Right forelimb (tissue), 1 donor: ENCODE results near the gene SEPTIN12.
"Not testable (repeated sequence)": the region's sequence is repeated elsewhere in the genome, so short reads cannot be mapped to it uniquely, and the experiment has no call there.

ENCODE experiments used
- DNase-seq: peaks from one replicate; pipeline ENCODE4 v3.0.0-alpha.2; 2018

The SEPTIN12 gene

GRCh38 chr16:4750896-4751295, 37.2 kb downstream of the SEPTIN12 start:
- DNase-seq = no peak

GRCh38 chr16:4749700-4750257, 38.4 kb downstream of the SEPTIN12 start:
- no peak for DNase-seq

GRCh38 chr16:4748682-4749411, 39.3 kb downstream of the SEPTIN12 start:
- DNase-seq = no peak

GRCh38 chr16:4747906-4748681, 40.1 kb downstream of the SEPTIN12 start:
- no peak for DNase-seq

- no peak for DNase-seq
Observed at GRCh38 chr16:4746991-4747574, 41.1 kb downstream of the SEPTIN12 start.

GRCh38 chr16:4746215-4746614, 41.9 kb downstream of the SEPTIN12 start:
- no peak for DNase-seq

- DNase-seq = no peak
Observed at GRCh38 chr16:4745274-4745569, 42.9 kb downstream of the SEPTIN12 start.

- no peak for DNase-seq
Observed at GRCh38 chr16:4744555-4745273, 43.4 kb downstream of the SEPTIN12 start.

GRCh38 chr16:4743226-4743878, 44.8 kb downstream of the SEPTIN12 start:
- DNase-seq = no peak

GRCh38 chr16:4738370-4738769, 49.8 kb downstream of the SEPTIN12 start:
- not testable (repeated sequence) for DNase-seq

- DNase-seq = no peak
Observed at GRCh38 chr16:4737545-4737944, 50.6 kb downstream of the SEPTIN12 start.

- DNase-seq = no peak
Observed at GRCh38 chr16:4736546-4736945, 51.6 kb downstream of the SEPTIN12 start.

- DNase-seq = peak; percentile 94
Observed at GRCh38 chr16:4734730-4735535, 53.2 kb downstream of the SEPTIN12 start.

GRCh38 chr16:4734063-4734729, 53.9 kb downstream of the SEPTIN12 start, which contains the start of the genes ANKS3 and DNAAF8:
Gene ANKS3, minus strand, starts transcription at chr16:4734271. Its CDS starts 4,122 bp downstream, at chr16:4730149.
Gene DNAAF8, plus strand, starts transcription at chr16:4734537. Its CDS starts 1,978 bp downstream, at chr16:4736515.
- peak; percentile 93 for DNase-seq

GRCh38 chr16:4733747-4734062, 54.4 kb downstream of the SEPTIN12 start:
- DNase-seq = no peak

- no peak for DNase-seq
Observed at GRCh38 chr16:4733211-4733742, 54.9 kb downstream of the SEPTIN12 start.

- no peak for DNase-seq
Observed at GRCh38 chr16:4729876-4730275, 58.3 kb downstream of the SEPTIN12 start.

GRCh38 chr16:4728676-4729075, 59.5 kb downstream of the SEPTIN12 start:
- DNase-seq = no peak
